Neuron (in vitro differentiated cells): ENCODE measurements around the gene WDFY4.
"Not testable (repeated sequence)": the region's sequence is repeated elsewhere in the genome, so short reads cannot be mapped to it uniquely, and the experiment has no call there.

ENCODE experiments used
- H2AFZ ChIP-seq: one replicate; pipeline ENCODE4 v1.6.1; 2013; ENCODE audit warnings: low read depth, mild to moderate bottlenecking, inconsistent platforms, low read length, moderate library complexity
- H3K27me3 ChIP-seq: one replicate; pipeline ENCODE4 v1.6.1; 2013; ENCODE audit warnings: low read length; ENCODE audit not compliant: insufficient read depth
- H3K36me3 ChIP-seq: one replicate; pipeline ENCODE4 v1.6.1; 2013; ENCODE audit warnings: low read length; ENCODE audit not compliant: insufficient read depth
- H3K4me1 ChIP-seq: one replicate; pipeline ENCODE4 v1.6.1; 2013; ENCODE audit warnings: low read length; ENCODE audit not compliant: insufficient read depth
- H3K4me3 ChIP-seq: 2 replicates; pipeline ENCODE4 v1.5.1; 2013; ENCODE audit warnings: mild to moderate bottlenecking, low read length, moderate library complexity
- H3K9me3 ChIP-seq: one replicate; pipeline ENCODE4 v1.6.1; 2013; ENCODE audit warnings: low read length

Gene WDFY4, protein sequence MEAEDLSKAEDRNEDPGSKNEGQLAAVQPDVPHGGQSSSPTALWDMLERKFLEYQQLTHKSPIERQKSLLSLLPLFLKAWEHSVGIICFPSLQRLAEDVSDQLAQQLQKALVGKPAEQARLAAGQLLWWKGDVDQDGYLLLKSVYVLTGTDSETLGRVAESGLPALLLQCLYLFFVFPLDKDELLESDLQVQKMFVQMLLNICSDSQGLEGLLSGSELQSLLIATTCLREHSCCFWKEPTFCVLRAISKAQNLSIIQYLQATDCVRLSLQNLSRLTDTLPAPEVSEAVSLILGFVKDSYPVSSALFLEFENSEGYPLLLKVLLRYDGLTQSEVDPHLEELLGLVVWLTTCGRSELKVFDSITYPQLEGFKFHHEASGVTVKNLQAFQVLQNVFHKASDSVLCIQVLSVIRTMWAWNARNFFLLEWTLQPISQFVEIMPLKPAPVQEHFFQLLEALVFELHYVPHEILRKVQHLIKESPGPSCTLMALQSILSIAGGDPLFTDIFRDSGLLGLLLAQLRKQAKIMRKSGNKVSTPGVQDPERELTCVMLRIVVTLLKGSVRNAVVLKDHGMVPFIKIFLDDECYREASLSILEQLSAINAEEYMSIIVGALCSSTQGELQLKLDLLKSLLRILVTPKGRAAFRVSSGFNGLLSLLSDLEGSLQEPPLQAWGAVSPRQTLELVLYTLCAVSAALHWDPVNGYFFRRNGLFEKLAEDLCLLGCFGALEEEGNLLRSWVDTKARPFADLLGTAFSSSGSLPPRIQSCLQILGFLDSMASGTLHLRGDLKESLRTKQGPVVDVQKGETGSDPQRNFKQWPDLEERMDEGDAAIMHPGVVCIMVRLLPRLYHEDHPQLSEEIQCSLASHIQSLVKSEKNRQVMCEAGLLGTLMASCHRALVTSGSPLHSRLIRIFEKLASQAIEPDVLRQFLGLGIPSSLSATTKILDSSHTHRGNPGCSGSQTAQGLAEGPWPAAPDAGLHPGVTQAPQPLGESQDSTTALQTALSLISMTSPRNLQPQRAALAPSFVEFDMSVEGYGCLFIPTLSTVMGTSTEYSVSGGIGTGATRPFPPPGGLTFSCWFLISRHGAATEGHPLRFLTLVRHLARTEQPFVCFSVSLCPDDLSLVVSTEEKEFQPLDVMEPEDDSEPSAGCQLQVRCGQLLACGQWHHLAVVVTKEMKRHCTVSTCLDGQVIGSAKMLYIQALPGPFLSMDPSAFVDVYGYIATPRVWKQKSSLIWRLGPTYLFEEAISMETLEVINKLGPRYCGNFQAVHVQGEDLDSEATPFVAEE (N-terminal part only)

DNA sequence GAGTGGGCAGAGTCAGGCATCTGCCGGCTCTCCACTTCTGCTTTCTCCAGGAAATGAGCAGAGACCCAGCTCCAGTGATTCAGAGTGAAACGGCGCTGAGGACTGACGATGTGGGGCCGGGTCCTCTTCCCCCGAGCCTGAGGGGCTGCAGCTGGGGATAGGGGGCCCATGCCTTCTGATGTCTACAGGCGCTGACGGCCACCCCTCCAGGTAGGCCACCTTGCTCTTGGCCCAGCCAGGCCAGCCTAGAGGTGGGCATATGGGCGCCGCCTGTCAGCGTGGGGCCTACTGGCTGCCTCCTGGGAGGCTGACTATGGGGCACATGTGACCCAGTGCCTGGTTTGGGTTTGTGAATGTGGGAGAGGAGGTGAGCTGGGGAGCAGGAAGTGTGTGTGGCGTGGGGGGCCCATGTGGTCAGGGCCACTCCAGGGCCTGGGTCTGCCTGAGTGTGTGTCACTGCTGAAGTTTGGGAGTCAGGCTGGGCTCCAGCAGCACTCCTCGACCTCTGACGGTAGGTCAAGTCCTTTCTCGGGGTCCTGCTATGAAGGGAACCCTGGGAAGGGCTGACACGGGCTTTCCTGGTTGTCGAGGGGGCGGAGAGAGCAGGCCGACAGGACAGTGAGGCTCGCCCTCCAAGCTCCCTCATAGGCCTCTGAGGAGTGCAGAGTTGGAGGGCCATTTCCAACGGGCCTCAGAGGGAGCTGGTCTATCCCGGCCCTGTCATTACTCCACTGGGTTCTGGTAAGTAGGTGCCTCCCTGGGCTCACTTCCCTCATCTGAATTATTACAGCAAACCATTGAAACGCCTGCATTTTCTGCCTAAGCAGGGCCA lies at the start of gene WDFY4:
TSS of gene WDFY4 (plus strand) at position 82 of the 832 bp plus-strand sequence. CDS start 24,860 bp downstream, outside the sequence.
- Histone ChIP-seq H3K36me3 (no peaks in the 10 kb centered on the region), H3K4me3 (no peak within 1 kb of the TSS), H3K9me3 (no peaks in the 10 kb centered on the region), H3K27me3 (no peaks in the 10 kb centered on the region), H2AFZ (no peak within 1 kb of the TSS), H3K4me1 (no peaks in the 10 kb centered on the region)

- Histone ChIP-seq H3K4me3 (no peak overlapping the region), H3K4me1 (no peaks in the 10 kb centered on the region), H3K27me3 (no peaks in the 10 kb centered on the region), H2AFZ (no peak overlapping the region), H3K9me3 (no peaks in the 10 kb centered on the region), H3K36me3 (no peaks in the 10 kb centered on the region)
Observed at GRCh38 chr10:48634984-48635557, 49.6 kb upstream of the WDFY4 start.

GRCh38 chr10:48636231-48636630 lies 48.4 kb upstream of the WDFY4 start:
- Histone ChIP-seq H3K9me3 (no peaks in the 10 kb centered on the region), H3K4me1 (no peaks in the 10 kb centered on the region), H2AFZ (no peak overlapping the region), H3K27me3 (no peaks in the 10 kb centered on the region), H3K4me3 (no peak overlapping the region), H3K36me3 (no peaks in the 10 kb centered on the region)

DNA sequence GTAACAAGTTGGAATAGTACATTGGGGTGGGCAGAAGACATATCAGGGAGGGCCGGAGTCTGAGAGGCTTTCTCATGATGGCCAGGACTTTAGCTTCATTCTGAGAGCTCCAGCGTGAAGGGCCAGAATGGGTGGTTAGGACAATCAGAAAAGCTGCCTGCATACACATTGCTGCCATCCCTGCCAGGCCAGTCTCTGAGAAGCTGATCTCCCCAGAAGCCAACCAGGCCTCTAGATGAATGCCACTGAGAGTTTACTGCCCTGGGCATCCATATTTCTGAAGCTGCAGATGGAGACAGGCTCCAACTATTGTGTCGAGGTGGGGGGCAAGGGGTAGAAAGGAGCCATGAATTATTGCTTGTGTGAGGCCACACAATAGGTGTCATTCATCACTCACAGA lies 47.8 kb upstream of the WDFY4 start:
- H3K36me3 ChIP-seq = no peaks in the 10 kb centered on the region
- no peaks in the 10 kb centered on the region for H3K4me1 ChIP-seq
- no peaks in the 10 kb centered on the region for H3K27me3 ChIP-seq
- no peak overlapping the region for H2AFZ ChIP-seq
- no peaks in the 10 kb centered on the region for H3K9me3 ChIP-seq
- no peak overlapping the region for H3K4me3 ChIP-seq

DNA sequence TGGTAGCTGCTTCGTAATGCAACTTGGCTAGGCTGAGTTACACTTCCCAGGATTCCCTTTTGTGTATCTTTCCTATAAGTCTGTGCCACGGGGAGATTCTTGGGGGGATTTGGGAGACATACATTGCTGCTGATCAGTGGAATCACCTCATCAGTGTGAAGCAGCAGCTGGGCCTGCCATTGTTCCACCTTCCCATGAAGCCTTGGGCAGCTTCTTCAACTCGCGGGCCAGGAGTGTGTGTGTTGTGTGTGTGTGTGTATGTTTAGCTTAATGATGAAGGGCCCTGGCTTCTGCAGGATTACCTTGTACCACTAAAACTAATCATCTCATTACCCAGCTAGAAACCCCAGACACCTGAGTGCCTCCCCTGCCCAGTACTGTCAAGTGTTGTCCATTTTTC lies 46.5 kb upstream of the WDFY4 start:
- no peaks in the 10 kb centered on the region for H3K4me1 ChIP-seq
- H3K4me3 ChIP-seq = no peak overlapping the region
- H3K36me3 ChIP-seq = no peaks in the 10 kb centered on the region
- no peak overlapping the region for H2AFZ ChIP-seq
- no peaks in the 10 kb centered on the region for H3K9me3 ChIP-seq
- no peaks in the 10 kb centered on the region for H3K27me3 ChIP-seq

- Histone ChIP-seq H3K27me3 (no peaks in the 10 kb centered on the region), H3K4me3 (no peak overlapping the region)
Observed at GRCh38 chr10:48638739-48639527, 45.7 kb upstream of the WDFY4 start.

DNA sequence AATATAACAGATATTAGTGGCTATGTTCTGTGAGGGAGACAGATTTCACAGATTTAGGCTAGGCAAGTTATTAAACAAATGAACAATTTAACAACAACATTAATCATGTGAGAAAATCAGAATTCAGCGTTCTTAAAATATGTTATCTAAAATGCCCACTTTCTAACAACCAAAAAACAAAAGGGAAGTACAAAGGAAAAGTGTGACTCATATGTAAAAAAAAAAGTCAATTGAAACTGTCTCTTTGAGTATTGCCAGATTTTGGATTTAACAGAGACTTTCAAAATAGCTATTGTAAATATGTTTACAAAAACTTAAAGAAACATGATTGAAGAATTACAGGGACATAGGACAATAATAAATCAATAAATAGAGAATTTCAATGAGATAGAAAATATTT lies 45.0 kb upstream of the WDFY4 start:
- Histone ChIP-seq H3K4me1 (no peaks in the 10 kb centered on the region), H3K36me3 (no peaks in the 10 kb centered on the region), H2AFZ (no peak overlapping the region), H3K4me3 (no peak overlapping the region), H3K9me3 (no peaks in the 10 kb centered on the region), H3K27me3 (no peaks in the 10 kb centered on the region)

More at GRCh38 chr10:48638739-48639527, 45.7 kb upstream of the WDFY4 start:
- Histone ChIP-seq H3K9me3 (no peaks in the 10 kb centered on the region), H3K4me1 (no peaks in the 10 kb centered on the region), H3K36me3 (no peaks in the 10 kb centered on the region), H2AFZ (no peak overlapping the region)

GRCh38 chr10:48640326-48640725 lies 44.3 kb upstream of the WDFY4 start:
- H3K36me3 ChIP-seq = no peaks in the 10 kb centered on the region
- no peak overlapping the region for H2AFZ ChIP-seq
- H3K9me3 ChIP-seq = no peaks in the 10 kb centered on the region
- no peak overlapping the region for H3K4me3 ChIP-seq
- no peaks in the 10 kb centered on the region for H3K27me3 ChIP-seq
- no peaks in the 10 kb centered on the region for H3K4me1 ChIP-seq

GRCh38 chr10:48641099-48641690 lies 43.5 kb upstream of the WDFY4 start:
- H2AFZ ChIP-seq, H3K27me3 ChIP-seq, H3K36me3 ChIP-seq, H3K4me3 ChIP-seq, H3K9me3 ChIP-seq, H3K4me1 ChIP-seq: not testable (repeated sequence)

DNA sequence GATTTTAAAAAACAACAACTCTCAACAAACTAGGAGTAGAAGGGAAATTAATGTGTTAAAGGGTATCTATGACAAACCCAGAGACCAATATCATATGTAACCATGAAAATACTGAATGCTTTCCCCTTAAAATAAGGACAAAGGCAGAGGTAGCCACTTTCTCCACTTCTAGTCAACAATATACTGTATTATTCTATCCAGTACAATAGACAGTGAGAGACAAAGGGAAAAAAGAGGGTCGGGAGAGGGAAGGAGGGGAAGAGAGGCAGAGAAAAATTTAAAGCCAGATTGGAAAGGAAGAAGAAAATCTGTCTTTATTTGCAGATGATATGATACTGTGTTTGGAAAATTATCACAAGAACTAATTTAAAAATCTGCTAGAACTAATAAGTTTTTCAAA lies 39.1 kb upstream of the WDFY4 start:
- no peaks in the 10 kb centered on the region for H3K4me1 ChIP-seq
- H3K27me3 ChIP-seq = no peaks in the 10 kb centered on the region
- H3K4me3 ChIP-seq = no peak overlapping the region
- no peaks in the 10 kb centered on the region for H3K9me3 ChIP-seq
- no peaks in the 10 kb centered on the region for H3K36me3 ChIP-seq
- no peak overlapping the region for H2AFZ ChIP-seq

DNA sequence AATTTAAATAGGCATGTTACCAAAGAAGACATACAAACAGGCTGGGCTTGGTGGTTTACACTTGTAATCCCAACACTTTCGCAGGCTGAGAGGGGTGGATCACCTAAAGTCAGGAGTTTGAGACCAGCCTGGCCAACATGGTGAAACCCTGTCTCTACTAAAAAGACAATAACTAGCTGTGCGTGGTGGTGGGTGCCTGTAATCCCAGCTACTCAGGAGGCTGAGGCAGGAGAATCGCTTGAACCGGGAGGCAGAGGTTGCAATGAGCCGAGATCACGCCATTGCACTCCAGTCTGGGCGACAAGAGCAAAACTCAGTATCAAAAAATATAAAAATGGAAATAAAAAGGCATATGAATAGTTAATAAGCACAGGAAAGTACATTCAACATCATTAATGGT lies 37.6 kb upstream of the WDFY4 start:
- H3K9me3 ChIP-seq = not testable (repeated sequence)

More for the DNA sequence above, 37.6 kb upstream of the WDFY4 start:
- not testable (repeated sequence) for H3K4me1 ChIP-seq, H3K36me3 ChIP-seq, H2AFZ ChIP-seq, H3K4me3 ChIP-seq, H3K27me3 ChIP-seq
